CD4-positive, alpha-beta T cell (primary cell): ENCODE measurements around the gene TAC3. TPM values are rescaled to one million over a fixed set of nuclear protein-coding genes. Genes with fewer than 3 reads are reported as not detected.

Experiments used
- ATAC-seq: fragments of 200-7000 bp; cut with Tn5 transposase; one replicate; pipeline ENCODE4 v1.10.0; 2022; ENCODE audit warnings: mild to moderate bottlenecking; ENCODE audit not compliant: poor library complexity
- CTCF ChIA-PET: fragments of 350-600 bp; sonication (Branson Sonifier 250); formaldehyde crosslinking; loops from one replicate; lab custom pipeline; 2021; ENCODE audit warnings: antibody characterized with exemption, inconsistent platforms; lab: Charles Lee
- POLR2A ChIA-PET: fragments of 350-600 bp; sonication (Branson Sonifier 250); formaldehyde crosslinking; loops from one replicate; lab custom pipeline; 2021; ENCODE audit warnings: antibody characterized with exemption, inconsistent platforms; lab: Charles Lee
- DNase-seq, 14 experiments: peaks; one replicate each; pipeline ENCODE4 v3.0.0-alpha.2; 2013 to 2020; ENCODE audit warnings: mixed read lengths in 2 of 14
- H3K27ac ChIP-seq, 2 donors: one replicate each; pipeline versions ENCODE4 v1.5.1 to v1.7.0; 2013; ENCODE audit warnings: low read length in 2 of 2, low read depth in 1 of 2, mild to moderate bottlenecking in 1 of 2
- H3K27me3 ChIP-seq, 2 experiments: 1 replicate in 1 of 2; 2 replicates in 1 of 2; pipeline versions ENCODE4 v1.6.1 to v1.7.0; 2013; ENCODE audit warnings: low read length in 2 of 2, control low read depth in 1 of 2, mild to moderate bottlenecking in 1 of 2, moderate library complexity in 1 of 2; ENCODE audit not compliant: insufficient read depth in 2 of 2, control insufficient read depth in 1 of 2
- H3K36me3 ChIP-seq: one replicate; pipeline ENCODE4 v1.6.1; 2013; ENCODE audit warnings: low read length, control low read depth; ENCODE audit not compliant: insufficient read depth
- H3K4me1 ChIP-seq: one replicate; pipeline ENCODE4 v1.6.1; 2013; ENCODE audit warnings: low read length, control low read depth; ENCODE audit not compliant: insufficient read depth
- H3K4me3 ChIP-seq: one replicate; pipeline ENCODE4 v1.5.1; 2013; ENCODE audit warnings: mild to moderate bottlenecking, low read length, moderate library complexity
- H3K9me3 ChIP-seq, 2 experiments: 1 replicate in 1 of 2; 2 replicates in 1 of 2; pipeline versions ENCODE4 v1.6.1 to v1.7.0; 2013; ENCODE audit warnings: low read length in 2 of 2, mild to moderate bottlenecking in 2 of 2, control low read depth in 1 of 2, moderate library complexity in 1 of 2; ENCODE audit not compliant: control insufficient read depth in 1 of 2, insufficient read depth in 1 of 2
- H3K27ac Mint-ChIP-seq: one replicate; pipeline ENCODE4 v1.8.0; 2020; ENCODE audit warnings: mixed read lengths
- H3K27me3 Mint-ChIP-seq: one replicate; pipeline ENCODE4 v1.8.0; 2021; ENCODE audit warnings: mixed read lengths
- H3K36me3 Mint-ChIP-seq: one replicate; pipeline ENCODE4 v1.8.0; 2021; ENCODE audit warnings: low read depth, mixed read lengths
- H3K4me1 Mint-ChIP-seq: one replicate; pipeline ENCODE4 v1.8.0; 2021; ENCODE audit warnings: low read depth, mixed read lengths
- H3K4me3 Mint-ChIP-seq: one replicate; pipeline ENCODE4 v1.8.0; 2020; ENCODE audit warnings: mild to moderate bottlenecking, mixed read lengths
- H3K9me3 Mint-ChIP-seq: one replicate; pipeline ENCODE4 v1.8.0; 2020; ENCODE audit warnings: mixed read lengths
- intact Hi-C, 2 experiments: fragments of 100-400 bp; cut with DNase I in 1 of 2; cut with micrococcal nuclease in 1 of 2; formaldehyde crosslinking; loops; one replicate each; pipeline versions ENCODE4 v1.15.1 to v1.9.0; 2023 to 2025; cut with DNase I, micrococcal nuclease
- total RNA-seq, 174 experiments: library from RNA in 2 of 174; stranded (reverse) in 2 of 174; gene quantifications; one replicate each; pipeline ENCODE4 v1.2.3 and lab custom pipeline; 2021 to 2026
- TF ChIP-seq, protein P1 (sequence below): fragments of 200-600 bp; IDR thresholded peaks from one replicate; pipeline ENCODE4 v1.8.0; 2022; ENCODE audit warnings: antibody characterized with exemption, mild to moderate bottlenecking

TAC3 gene
- total RNA-seq, 2 experiments from 2014 or later = not detected

DNA sequence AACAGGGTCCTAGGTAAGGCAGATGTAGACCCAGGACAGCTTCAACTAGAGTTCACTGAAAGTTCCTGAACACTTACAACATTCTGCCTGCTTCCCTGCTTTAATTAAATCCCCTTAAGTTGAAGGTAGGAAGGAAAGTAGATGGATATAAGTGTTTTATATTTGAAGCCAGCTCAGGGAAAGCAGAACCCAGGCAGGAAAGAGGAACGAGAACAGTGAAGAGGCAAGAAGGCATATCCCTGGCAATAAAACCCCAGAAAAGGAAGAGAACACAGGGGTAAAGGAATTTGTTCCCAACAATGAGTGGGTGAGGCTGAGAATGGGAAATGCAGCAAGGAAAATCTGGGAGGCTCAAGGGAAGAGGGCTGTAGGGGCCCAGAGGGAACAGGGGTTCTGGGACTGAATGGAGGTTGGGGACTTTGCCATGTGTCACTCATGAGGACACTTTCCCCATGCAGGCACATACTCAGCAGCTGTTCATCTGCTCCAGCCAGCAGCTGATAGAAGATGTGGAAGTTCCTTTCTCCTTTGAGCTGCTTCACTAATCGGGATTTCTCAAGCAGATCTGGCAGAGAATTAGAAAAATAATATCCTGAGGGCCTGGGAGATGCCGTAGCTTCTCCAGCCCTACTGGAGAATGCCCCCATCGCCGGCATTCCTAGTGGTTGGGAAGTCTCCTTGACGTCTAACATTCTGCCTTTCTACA, 29.9 kb upstream of the TAC3 start:
- Histone ChIP-seq H3K9me3 (no peaks in the 10 kb centered on the region), H3K36me3 (no peaks in the 10 kb centered on the region), H3K4me1 (peaks cover 20% of the 10 kb centered on the region), H3K27ac (no peak overlapping the region), H3K4me3 (no peak overlapping the region), H3K27me3 (no peaks in the 10 kb centered on the region)
- intact Hi-C loops = no loop called here
- DNase-seq = no peak
- peaks cover 33% of the 10 kb centered on the region for H3K4me1 Mint-ChIP-seq
- ChIA-PET POLR2A (interaction anchor here (0.5 kb wide), 1 partner anchor 196 kb away, joined by 3 read pairs; no protein-coding TSS in a partner anchor), CTCF (interaction anchor here (1.7 to 2.0 kb wide), 2 partner anchors 9 to 13 kb away, joined by 4 to 5 read pairs; no protein-coding TSS in a partner anchor)
- TF ChIP-seq, protein P1, sequence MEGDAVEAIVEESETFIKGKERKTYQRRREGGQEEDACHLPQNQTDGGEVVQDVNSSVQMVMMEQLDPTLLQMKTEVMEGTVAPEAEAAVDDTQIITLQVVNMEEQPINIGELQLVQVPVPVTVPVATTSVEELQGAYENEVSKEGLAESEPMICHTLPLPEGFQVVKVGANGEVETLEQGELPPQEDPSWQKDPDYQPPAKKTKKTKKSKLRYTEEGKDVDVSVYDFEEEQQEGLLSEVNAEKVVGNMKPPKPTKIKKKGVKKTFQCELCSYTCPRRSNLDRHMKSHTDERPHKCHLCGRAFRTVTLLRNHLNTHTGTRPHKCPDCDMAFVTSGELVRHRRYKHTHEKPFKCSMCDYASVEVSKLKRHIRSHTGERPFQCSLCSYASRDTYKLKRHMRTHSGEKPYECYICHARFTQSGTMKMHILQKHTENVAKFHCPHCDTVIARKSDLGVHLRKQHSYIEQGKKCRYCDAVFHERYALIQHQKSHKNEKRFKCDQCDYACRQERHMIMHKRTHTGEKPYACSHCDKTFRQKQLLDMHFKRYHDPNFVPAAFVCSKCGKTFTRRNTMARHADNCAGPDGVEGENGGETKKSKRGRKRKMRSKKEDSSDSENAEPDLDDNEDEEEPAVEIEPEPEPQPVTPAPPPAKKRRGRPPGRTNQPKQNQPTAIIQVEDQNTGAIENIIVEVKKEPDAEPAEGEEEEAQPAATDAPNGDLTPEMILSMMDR = no peak
- no peaks in the 10 kb centered on the region for H3K27me3 Mint-ChIP-seq
- H3K4me3 Mint-ChIP-seq = no peak overlapping the region
- no peaks in the 10 kb centered on the region for H3K9me3 Mint-ChIP-seq
- H3K27ac Mint-ChIP-seq = no peak overlapping the region
- no peaks in the 10 kb centered on the region for H3K36me3 Mint-ChIP-seq
- ATAC-seq = no peak

DNA sequence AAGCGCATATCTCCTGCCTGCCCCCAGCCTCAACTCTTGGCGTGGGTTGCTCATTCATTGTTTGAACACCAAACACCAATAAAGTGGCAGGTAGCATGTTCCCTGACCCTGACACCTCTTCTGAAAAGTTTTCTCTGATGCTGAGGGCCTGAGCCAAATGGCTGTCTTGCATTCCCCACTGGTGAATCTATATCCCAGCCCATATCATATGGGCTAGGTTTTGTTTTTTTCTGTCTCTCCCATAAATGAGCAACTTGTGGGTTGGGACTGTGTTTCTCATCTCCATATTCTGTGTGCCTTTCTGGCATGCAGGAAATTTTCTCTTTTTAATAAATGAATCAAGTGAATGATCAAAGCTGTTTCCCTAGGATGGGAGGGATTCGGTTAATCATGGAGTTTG, 28.6 kb upstream of the TAC3 start:
- H3K27me3 ChIP-seq = no peaks in the 10 kb centered on the region
- CTCF ChIA-PET = no interaction called here
- H3K36me3 Mint-ChIP-seq = no peaks in the 10 kb centered on the region
- no peaks in the 10 kb centered on the region for H3K9me3 ChIP-seq
- TF ChIP-seq, protein P1 = no peak
- POLR2A ChIA-PET = no interaction called here
- DNase-seq = no peak
- no peak overlapping the region for H3K27ac Mint-ChIP-seq
- no peak overlapping the region for H3K4me3 Mint-ChIP-seq
- intact Hi-C loops = no loop called here
- peaks cover 33% of the 10 kb centered on the region for H3K4me1 Mint-ChIP-seq
- peaks cover 20% of the 10 kb centered on the region for H3K4me1 ChIP-seq
- no peak overlapping the region for H3K4me3 ChIP-seq
- H3K9me3 Mint-ChIP-seq = no peaks in the 10 kb centered on the region
- no peak for ATAC-seq
- no peaks in the 10 kb centered on the region for H3K27me3 Mint-ChIP-seq
- H3K36me3 ChIP-seq = no peaks in the 10 kb centered on the region
- no peak overlapping the region for H3K27ac ChIP-seq

DNA sequence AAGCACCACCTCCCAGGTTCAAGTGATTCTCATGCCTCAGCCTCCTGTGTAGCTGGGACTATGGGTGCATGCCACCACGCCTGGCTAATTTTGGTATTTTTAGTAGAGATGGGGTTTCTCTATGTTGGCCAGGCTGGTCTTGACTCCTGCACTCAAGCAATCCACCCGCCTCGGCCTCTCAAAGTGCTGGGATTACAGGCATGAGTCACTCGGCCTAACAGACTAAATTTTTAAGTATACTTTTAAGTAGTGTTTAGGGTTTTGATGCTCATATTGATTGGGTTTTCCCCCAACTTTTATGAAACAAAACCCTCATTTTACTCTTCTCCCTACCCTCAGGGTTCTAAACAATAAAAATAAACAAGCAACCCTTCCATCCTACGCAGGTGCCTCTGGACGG, 28.1 kb upstream of the TAC3 start:
- H3K9me3 Mint-ChIP-seq = no peaks in the 10 kb centered on the region
- POLR2A ChIA-PET = no interaction called here
- intact Hi-C loops = no loop called here
- ATAC-seq (no peak), DNase-seq (no peak)
- Histone ChIP-seq H3K27me3 (no peaks in the 10 kb centered on the region), H3K9me3 (no peaks in the 10 kb centered on the region), H3K4me3 (no peak overlapping the region), H3K36me3 (no peaks in the 10 kb centered on the region), H3K27ac (no peak overlapping the region), H3K4me1 (peaks cover 20% of the 10 kb centered on the region)
- no peaks in the 10 kb centered on the region for H3K27me3 Mint-ChIP-seq
- CTCF ChIA-PET = no interaction called here
- H3K4me1 Mint-ChIP-seq = peaks cover 36% of the 10 kb centered on the region
- no peak overlapping the region for H3K27ac Mint-ChIP-seq
- TF ChIP-seq, protein P1 = no peak
- H3K4me3 Mint-ChIP-seq = no peak overlapping the region
- no peaks in the 10 kb centered on the region for H3K36me3 Mint-ChIP-seq
